GM12874 (cell line): ENCODE data around the gene TPPP.
"Not testable (repeated sequence)": the region's sequence is repeated elsewhere in the genome, so short reads cannot be mapped to it uniquely, and the experiment has no call there.

Source experiments
- TF ChIP-seq, protein P1 (sequence below): IDR thresholded peaks from 2 replicates; pipeline ENCODE4 v1.5.1; 2011; ENCODE audit warnings: low read depth, mild to moderate bottlenecking, control low read depth, low read length, moderate library complexity; ENCODE audit not compliant: insufficient read depth

Gene TPPP

DNA sequence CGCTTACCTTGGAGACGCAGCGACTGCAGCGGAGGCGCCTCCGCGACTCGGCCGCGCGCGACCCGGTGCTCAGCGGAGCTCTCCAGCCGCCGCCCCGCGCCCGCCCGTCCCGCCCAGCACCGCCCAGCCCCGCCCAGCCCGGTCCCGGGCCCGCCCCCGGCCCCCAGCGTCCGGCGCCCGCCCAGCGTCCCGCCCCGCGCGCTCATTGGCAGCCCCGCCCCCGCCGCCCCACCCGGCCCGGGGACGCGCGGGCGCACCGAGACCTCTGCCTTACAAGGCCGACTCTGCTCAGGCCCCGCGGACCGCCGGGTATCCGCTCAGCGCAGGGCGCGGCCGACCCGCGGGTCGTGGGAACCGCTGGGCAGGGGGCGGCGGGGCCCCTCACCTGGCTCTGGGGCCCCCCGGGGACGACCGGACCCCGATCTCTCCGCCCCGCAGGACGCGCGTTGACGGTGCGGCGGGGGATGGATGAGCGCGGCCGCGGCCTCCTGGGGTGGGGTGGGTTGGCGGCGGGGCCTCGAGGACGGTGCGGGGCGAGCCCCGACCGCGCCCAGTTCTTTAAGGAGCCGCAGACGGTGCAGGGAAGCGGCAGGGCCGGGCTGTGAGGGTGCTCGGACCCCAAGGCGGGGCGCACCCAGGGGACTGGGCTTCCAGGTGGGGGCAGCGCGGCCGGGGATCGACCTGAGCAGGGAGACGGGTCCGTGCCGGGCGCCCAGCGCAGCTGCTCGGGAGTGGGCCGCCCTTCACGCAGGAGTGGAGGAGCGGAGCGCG is at the start of gene TPPP:
Gene TPPP, minus strand, starts transcription at position 82 of the 771 bp plus-strand sequence. CDS start 15,292 bp downstream, outside the sequence.
- TF ChIP-seq, protein P1, sequence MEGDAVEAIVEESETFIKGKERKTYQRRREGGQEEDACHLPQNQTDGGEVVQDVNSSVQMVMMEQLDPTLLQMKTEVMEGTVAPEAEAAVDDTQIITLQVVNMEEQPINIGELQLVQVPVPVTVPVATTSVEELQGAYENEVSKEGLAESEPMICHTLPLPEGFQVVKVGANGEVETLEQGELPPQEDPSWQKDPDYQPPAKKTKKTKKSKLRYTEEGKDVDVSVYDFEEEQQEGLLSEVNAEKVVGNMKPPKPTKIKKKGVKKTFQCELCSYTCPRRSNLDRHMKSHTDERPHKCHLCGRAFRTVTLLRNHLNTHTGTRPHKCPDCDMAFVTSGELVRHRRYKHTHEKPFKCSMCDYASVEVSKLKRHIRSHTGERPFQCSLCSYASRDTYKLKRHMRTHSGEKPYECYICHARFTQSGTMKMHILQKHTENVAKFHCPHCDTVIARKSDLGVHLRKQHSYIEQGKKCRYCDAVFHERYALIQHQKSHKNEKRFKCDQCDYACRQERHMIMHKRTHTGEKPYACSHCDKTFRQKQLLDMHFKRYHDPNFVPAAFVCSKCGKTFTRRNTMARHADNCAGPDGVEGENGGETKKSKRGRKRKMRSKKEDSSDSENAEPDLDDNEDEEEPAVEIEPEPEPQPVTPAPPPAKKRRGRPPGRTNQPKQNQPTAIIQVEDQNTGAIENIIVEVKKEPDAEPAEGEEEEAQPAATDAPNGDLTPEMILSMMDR, result not testable (repeated sequence)

DNA sequence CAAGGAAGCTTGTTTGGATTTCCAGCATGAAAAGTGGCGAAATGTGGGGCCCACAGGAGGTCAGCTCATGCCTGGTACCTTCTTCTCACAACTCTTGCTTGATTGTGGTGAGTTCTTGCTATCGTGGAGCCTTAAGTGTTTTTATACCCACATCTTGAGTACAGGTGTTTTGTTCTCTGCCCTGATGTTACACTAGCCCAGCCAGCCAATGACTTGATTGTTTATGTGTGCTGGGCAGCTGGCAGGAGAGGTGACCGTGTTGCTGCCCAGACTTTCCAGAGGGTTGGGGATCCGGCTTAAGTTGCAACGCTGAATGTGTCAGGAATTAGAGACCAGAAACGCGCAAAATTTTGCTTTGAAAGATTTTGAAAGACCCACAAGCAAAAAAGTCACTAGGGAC is 24.0 kb upstream of the TPPP start:
- TF ChIP-seq, protein P1, result no peak

DNA sequence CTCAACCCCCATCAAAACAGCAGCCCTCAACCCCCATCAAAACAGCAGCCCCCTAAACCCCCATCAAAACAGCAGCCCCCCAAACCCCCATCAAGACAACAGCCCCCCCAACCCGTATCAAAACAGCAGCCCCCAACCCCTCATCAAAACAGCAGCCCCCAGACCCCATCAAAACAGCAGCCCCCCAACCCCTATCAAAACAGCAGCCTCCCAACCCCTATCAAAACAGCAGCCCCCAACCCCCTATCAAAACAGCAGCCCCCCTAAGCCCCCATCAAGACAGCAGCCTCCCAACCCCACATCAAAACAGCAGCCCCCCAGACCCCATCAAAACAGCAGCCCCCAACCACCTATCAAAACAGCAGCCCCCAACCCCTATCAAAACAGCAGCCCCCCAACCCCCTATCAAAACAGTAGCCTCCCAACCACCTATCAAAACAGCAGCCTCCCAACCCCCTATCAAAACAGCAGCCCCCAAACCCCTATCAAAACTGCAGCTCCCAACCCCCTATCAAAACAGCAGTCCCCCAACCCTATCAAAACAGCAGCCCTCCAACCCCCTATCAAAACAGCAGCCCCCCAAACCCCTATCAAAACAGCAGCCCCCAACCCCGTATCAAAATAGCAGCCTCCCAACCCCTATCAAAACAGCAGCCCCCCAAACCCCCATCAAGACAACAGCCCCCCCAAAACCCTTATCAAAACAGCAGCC is 1.2 kb downstream of the TPPP start:
- TF ChIP-seq, protein P1, result no peak

DNA sequence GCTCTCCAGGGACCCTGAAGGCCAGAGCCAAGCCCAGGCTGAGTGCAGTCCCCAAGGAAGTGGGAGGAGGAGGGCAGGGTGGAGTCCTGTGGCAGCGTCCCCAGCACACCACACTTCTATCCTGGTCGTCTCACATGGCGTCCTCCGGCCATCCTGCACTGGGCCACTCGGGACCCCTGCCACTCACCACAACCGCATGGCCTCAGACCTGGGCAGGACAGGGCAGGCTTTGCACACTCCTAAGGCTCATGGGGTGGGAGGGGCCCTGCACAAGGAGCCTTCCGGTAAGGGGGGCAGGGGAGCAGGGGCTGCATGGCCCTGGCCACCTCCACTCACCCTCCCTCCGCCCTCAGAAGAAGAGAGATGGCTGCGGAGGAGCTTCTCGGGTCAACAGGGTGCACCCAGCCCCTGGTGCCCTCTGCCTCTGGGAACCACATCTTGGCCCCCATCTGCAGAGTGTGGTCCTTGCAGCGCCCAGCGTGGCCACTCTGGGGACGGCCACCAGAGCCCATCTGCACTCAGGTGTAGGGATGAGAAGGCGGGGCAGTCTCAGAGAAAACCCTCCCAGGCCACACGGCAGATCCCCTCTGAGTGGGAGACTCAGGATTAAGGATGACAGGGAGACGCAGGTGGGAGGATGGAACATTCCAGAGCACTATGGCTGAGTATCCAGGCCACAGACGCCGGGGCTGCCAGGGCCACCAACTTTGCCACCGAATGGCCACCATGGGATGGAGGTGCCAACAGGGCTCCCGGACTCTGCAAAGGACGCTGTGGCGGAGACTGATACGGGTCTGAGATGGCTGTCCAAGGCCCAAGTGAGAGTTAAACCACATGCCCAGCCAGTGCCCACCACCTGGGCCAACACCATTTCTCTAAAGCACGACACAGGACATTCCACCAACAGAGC is 7.6 kb downstream of the TPPP start:
- TF ChIP-seq, protein P1, result no peak

DNA sequence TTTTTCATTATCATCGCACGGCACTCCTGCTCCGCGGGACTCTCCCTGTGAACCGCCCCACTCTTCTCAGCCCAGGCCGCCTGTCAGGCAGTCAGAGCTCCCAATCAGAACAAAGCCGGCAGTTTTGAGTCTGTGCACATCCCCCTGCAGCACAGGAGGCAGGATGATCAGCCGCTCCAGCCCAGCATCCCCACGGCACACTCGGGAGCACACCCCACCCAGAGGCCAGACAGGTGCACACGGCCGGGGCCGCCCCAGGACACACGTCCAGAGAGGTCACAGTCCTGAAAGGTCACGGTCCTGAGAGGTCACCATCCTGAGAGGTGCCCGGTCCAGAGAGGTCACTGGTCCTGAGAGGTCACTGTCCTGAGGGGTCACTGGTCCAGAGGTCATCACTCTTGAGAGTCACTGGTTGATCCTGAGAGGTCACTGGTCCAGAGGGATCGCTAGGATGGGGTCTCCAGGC is 8.4 kb downstream of the TPPP start:
- TF ChIP-seq, protein P1, result no peak

DNA sequence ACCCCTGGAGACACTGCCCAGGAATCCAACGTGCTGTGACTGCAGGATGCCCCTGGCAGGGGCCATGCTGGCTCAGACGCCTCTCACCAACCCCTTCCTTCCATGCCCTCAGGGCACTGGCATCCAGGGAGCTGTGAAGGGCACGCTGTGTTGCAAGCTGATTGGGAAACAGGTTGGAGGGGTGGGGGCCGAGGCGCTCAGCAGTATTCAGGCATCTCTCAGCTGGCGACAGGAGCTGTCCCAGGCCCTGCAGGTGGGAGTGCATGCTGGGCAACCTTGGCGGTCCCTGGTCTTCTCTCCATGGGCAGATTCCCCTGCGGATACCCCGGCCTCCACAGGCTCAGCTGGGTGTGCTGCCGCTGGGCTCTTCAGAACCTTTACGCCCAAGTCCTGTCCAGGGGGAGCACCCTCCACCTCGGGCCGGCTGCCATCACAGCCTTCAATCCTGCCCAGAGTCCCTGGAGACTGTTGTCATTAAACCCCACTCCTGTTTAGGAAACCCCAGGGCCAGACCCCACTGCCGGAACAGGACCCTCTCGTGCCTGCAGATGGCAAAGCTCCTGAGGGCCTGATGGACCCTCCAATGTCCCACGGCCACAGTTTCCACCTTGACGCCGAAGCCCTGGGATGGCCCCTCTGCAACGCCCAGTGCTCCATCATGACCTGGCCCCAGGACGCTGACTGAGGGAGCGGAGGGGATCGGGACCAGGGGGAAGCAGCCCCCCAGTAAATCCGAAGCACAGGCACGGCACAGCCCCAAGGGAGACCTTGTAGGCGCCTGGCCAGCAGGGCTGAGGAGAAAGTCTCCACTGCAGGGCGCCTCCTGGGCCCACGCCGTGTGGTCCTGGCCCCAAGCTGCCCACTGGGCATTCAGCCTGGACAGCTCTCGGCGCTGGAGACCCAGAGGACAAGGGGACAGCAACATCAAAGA is 9.3 kb downstream of the TPPP start:
- TF ChIP-seq, protein P1, result no peak
